OCI-LY3 (cell line): ENCODE measurements around the gene BCL2L15.
A peak's percentile ranks its signal among the peaks of the same experiment; 100 is the strongest.

Experiments
- H2AFZ ChIP-seq: fragments of 200-600, 300-600 bp; shearing (Covaris generic); 2 replicates; pipeline ENCODE4 v1.6.0; 2014; ENCODE audit warnings: antibody characterized with exemption, low read depth, low read length
- H3K27ac ChIP-seq: fragments of 200-600, 300-600 bp; sonication (generic); 2 replicates; pipeline ENCODE4 v1.5.1; 2014; ENCODE audit warnings: mild to moderate bottlenecking, low read length, moderate library complexity, mixed read lengths
- H3K27me3 ChIP-seq: fragments of 200-600, 300-600 bp; sonication (generic); 2 replicates; pipeline ENCODE4 v1.6.1; 2014; ENCODE audit warnings: low read depth, low read length, mixed read lengths
- H3K36me3 ChIP-seq: fragments of 200-600, 300-600 bp; sonication (generic); replicated peaks from 2 replicates; pipeline ENCODE3; 2014; ENCODE audit warnings: low read depth, low read length, mixed read lengths
- H3K4me1 ChIP-seq: fragments of 300-600, 200-600 bp; sonication (generic); 2 replicates; pipeline ENCODE4 v1.6.1; 2014; ENCODE audit warnings: low read length, mixed read lengths
- H3K4me2 ChIP-seq: fragments of 200-600, 300-600 bp; sonication (generic); 2 replicates; pipeline ENCODE4 v1.6.1; 2014; ENCODE audit warnings: low read length, mixed read lengths
- H3K4me3 ChIP-seq: fragments of 300-600, 200-600 bp; sonication (generic); 2 replicates; pipeline ENCODE4 v1.5.1; 2014; ENCODE audit warnings: antibody characterized with exemption, mild to moderate bottlenecking, low read length, moderate library complexity
- H3K79me2 ChIP-seq: fragments of 300-600, 200-600 bp; shearing (Covaris generic); 2 replicates; pipeline ENCODE4 v1.6.1; 2014; ENCODE audit warnings: mild to moderate bottlenecking, low read length, mixed read lengths
- H3K9ac ChIP-seq: fragments of 300-600, 200-600 bp; shearing (Covaris generic); 2 replicates; pipeline ENCODE4 v1.6.0; 2014; ENCODE audit warnings: mild to moderate bottlenecking, low read length, moderate library complexity
- H3K9me3 ChIP-seq: fragments of 200-600, 300-600 bp; shearing (Covaris generic); 2 replicates; pipeline ENCODE4 v1.6.1; 2014; ENCODE audit warnings: low read length, mixed read lengths; ENCODE audit not compliant: insufficient read depth
- H4K20me1 ChIP-seq: fragments of 200-600, 300-600 bp; sonication (generic); 2 replicates; pipeline ENCODE4 v1.6.1; 2016; ENCODE audit warnings: low read length, mixed read lengths; ENCODE audit not compliant: insufficient read depth
- CTCF ChIP-seq: fragments of 200-600, 300-600 bp; sonication (generic); IDR thresholded peaks from 2 replicates; pipeline ENCODE4 v1.5.1; 2014; ENCODE audit warnings: antibody characterized with exemption, low read length, low read depth
- EZH2phosphoT487 ChIP-seq: fragments of 200-600 bp; shearing (Covaris generic); IDR thresholded peaks from 2 replicates; pipeline ENCODE4 v1.6.1; 2018; ENCODE audit warnings: antibody characterized with exemption, mixed run types, low read depth

Gene BCL2L15

DNA sequence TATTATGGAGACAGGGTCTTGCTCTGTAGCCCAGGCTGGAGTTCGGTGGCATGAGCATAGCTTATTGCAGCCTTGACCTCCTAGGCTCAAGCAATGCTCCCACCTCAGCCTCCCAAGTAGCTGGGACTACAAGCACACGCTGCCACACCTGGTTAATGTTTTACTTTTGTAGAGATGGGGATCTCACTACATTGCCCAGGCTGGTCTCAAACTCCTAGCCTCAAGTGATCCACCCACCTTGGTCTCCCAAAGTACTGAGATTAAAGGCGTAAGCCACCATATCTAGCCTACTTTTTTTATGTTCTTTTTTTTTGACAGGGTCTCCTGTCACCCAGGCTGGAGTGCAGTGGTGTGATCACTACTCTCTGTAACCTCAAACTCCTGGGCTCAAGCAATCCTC lies 5.9 kb upstream of the BCL2L15 start:
- H3K4me3 ChIP-seq: no peak overlapping the region
- no peak overlapping the region for H3K4me2 ChIP-seq
- TF ChIP-seq CTCF (no peak), EZH2phosphoT487 (no peak)
- H3K27me3 ChIP-seq: no peaks in the 10 kb centered on the region
- no peaks in the 10 kb centered on the region for H3K79me2 ChIP-seq
- H4K20me1 ChIP-seq: no peaks in the 10 kb centered on the region
- no peak overlapping the region for H3K27ac ChIP-seq
- H2AFZ ChIP-seq: no peak overlapping the region
- H3K36me3 ChIP-seq: peaks cover 12% of the 10 kb centered on the region
- H3K9ac ChIP-seq: no peak overlapping the region
- no peaks in the 10 kb centered on the region for H3K9me3 ChIP-seq
- H3K4me1 ChIP-seq: no peaks in the 10 kb centered on the region

- Histone ChIP-seq H3K79me2 (no peaks in the 10 kb centered on the region), H4K20me1 (no peaks in the 10 kb centered on the region), H3K9ac (no peak overlapping the region), H3K27me3 (no peaks in the 10 kb centered on the region), H3K4me3 (no peak overlapping the region), H3K27ac (no peak overlapping the region), H3K4me1 (peaks cover 8% of the 10 kb centered on the region), H3K4me2 (no peak overlapping the region), H2AFZ (no peak overlapping the region), H3K9me3 (no peaks in the 10 kb centered on the region), H3K36me3 (peaks cover 8% of the 10 kb centered on the region)
- TF ChIP-seq EZH2phosphoT487 (no peak), CTCF (no peak)
These were observed 4.3 kb upstream of the BCL2L15 start for GRCh38 chr1:113891631-113892220.

DNA sequence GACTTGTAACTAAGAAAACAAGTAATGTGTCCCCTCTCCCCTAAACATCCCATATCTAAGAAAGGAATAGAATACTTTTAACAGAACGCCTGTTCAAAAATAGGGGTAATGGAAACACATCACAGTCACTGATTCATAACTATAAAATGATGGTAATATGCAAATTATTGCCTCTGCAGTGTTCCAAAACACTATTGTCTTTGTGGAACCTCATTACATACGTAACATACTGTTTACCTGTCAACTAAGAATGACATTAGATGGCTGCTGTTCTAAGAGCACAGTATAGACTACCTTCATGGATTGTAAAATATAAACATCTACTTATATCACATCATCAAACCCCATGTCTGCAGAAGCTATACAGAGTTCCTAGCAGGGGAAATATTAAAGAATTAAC lies 3.4 kb upstream of the BCL2L15 start:
- H3K27ac ChIP-seq: no peak overlapping the region
- no peaks in the 10 kb centered on the region for H3K27me3 ChIP-seq
- peaks cover 8% of the 10 kb centered on the region for H3K36me3 ChIP-seq
- H3K9ac ChIP-seq: no peak overlapping the region
- H2AFZ ChIP-seq: no peak overlapping the region
- no peaks in the 10 kb centered on the region for H3K9me3 ChIP-seq
- H3K79me2 ChIP-seq: no peaks in the 10 kb centered on the region
- H4K20me1 ChIP-seq: no peaks in the 10 kb centered on the region
- no peak overlapping the region for H3K4me2 ChIP-seq
- peaks cover 8% of the 10 kb centered on the region for H3K4me1 ChIP-seq
- no peak for TF ChIP-seq EZH2phosphoT487
- TF ChIP-seq CTCF: no peak
- H3K4me3 ChIP-seq: no peak overlapping the region

DNA sequence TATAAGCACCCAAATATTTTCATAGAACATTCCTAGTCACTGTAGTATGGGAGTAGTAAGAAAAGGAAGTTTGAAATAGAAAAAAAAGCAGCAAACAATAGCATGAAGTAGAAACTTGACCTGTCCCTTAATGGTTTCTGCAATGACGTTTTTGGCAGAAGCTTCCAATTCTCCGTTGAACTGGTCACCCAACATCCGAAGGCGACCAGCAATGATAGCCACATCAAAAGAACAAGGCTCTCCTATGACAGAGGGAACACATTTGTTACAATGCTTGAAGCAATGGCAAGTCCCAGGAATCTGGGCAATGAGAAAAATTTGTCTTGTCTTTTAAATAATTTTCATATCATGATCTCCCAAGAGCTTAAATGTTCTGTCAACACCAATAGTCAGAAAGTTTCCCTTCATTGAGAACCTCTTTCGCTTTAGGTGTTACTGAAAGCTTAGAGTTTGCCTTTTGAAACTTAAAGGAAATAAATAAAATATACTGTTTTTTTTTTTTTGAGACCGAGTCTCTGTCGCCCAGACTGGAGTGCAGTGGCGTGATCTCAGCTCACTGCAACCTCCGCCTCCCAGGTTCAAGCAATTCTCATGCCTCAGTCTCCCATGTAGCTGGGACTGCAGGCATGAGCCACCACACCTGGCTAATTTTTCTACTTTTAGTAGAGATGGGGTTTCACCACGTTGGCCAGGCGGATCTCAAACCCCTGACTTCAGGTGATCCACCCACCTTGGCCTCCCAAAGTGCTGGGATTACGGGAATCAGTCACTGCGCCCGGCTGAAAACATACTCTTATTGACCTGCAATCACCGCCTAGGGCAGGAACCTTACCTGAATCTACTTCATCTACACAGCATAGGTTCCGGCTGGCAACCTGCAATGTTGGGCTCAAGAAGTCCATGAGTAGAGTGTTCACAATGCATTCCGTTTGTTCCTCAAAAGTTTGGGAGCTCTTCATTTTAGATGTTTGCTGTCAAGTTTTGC lies 672 bp downstream of the BCL2L15 start:
- Histone ChIP-seq H3K9me3 (no peaks in the 10 kb centered on the region), H3K4me1 (peaks cover 8% of the 10 kb centered on the region), H2AFZ (peak overlapping the region; percentile 66; the same call in 1 of the 2 replicates), H3K9ac (no peak overlapping the region), H3K4me3 (no peak overlapping the region), H4K20me1 (no peaks in the 10 kb centered on the region), H3K36me3 (no peaks in the 10 kb centered on the region), H3K79me2 (no peaks in the 10 kb centered on the region), H3K4me2 (peak overlapping the region; percentile 36), H3K27ac (no peak overlapping the region), H3K27me3 (no peaks in the 10 kb centered on the region)
- TF ChIP-seq CTCF: no peak
- TF ChIP-seq EZH2phosphoT487: no peak
